Measurements from ENCODE around the gene DIS3L. TPM values are rescaled to one million over a fixed set of nuclear protein-coding genes. Genes with fewer than 3 reads are reported as not detected.

The DIS3L gene
- total RNA-seq, 4 donors from 2014 or later, result 12.5 to 34.0 (median 20.6) TPM

GRCh38 chr15:66292571-66293418 is 573 bp upstream of the DIS3L start:
- peak overlapping the region; percentile 82 to 93 (median 90) for H3K27ac ChIP-seq
- no peaks in the 10 kb centered on the region for H3K9me3 ChIP-seq
- TF ChIP-seq POLR2A (IDR thresholded peaks at IDR 0.05), result no peak
- TF ChIP-seq, protein P1, sequence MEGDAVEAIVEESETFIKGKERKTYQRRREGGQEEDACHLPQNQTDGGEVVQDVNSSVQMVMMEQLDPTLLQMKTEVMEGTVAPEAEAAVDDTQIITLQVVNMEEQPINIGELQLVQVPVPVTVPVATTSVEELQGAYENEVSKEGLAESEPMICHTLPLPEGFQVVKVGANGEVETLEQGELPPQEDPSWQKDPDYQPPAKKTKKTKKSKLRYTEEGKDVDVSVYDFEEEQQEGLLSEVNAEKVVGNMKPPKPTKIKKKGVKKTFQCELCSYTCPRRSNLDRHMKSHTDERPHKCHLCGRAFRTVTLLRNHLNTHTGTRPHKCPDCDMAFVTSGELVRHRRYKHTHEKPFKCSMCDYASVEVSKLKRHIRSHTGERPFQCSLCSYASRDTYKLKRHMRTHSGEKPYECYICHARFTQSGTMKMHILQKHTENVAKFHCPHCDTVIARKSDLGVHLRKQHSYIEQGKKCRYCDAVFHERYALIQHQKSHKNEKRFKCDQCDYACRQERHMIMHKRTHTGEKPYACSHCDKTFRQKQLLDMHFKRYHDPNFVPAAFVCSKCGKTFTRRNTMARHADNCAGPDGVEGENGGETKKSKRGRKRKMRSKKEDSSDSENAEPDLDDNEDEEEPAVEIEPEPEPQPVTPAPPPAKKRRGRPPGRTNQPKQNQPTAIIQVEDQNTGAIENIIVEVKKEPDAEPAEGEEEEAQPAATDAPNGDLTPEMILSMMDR (IDR thresholded peaks at IDR 0.05), result no peak
- 12 to 13% methylated on average over 19 to 20 of the region's 22 CpGs for WGBS, 2 donors
- intact Hi-C loops (cut with DNase I), result no loop called here
- no peaks in the 10 kb centered on the region for H3K27me3 ChIP-seq
- peak overlapping the region; percentile 54 to 86 (median 72) for H3K4me3 ChIP-seq
- H3K4me1 ChIP-seq, result peaks cover 18 to 72% (median 23%) of the 10 kb centered on the region in 3 donors
- peaks cover 0 to 2% (median 0%) of the 10 kb centered on the region in 3 donors for H3K36me3 ChIP-seq
- DNase-seq, result no peak

GRCh38 chr15:66294157-66294931 is 976 bp downstream of the DIS3L start:
- Histone ChIP-seq H3K27ac (peak overlapping the region; percentile 82 to 93 (median 90)), H3K27me3 (no peaks in the 10 kb centered on the region), H3K4me1 (peaks cover 17 to 56% (median 18%) of the 10 kb centered on the region in 3 donors), H3K36me3 (peaks cover 0 to 6% (median 5%) of the 10 kb centered on the region in 3 donors), H3K4me3 (peak overlapping the region; percentile 54 to 86 (median 72)), H3K9me3 (no peaks in the 10 kb centered on the region)
- TF ChIP-seq, protein P1 (IDR thresholded peaks at IDR 0.05), result no peak
- no peak for TF ChIP-seq POLR2A (IDR thresholded peaks at IDR 0.05)
- WGBS, 2 donors, result 3 to 6% methylated on average over 11 to 15 of the region's 16 CpGs
- intact Hi-C loops (cut with DNase I), result no loop called here
- DNase-seq, result peak; percentile 2

- TF ChIP-seq POLR2A (IDR thresholded peaks at IDR 0.05), result no peak
- TF ChIP-seq, protein P1 (IDR thresholded peaks at IDR 0.05), result no peak
- H3K27ac ChIP-seq, result peak overlapping the region in 3 of 4 donors; percentile 82 to 93 (median 93)
These were observed 1.5 kb downstream of the DIS3L start for GRCh38 chr15:66294932-66295235.

DNA sequence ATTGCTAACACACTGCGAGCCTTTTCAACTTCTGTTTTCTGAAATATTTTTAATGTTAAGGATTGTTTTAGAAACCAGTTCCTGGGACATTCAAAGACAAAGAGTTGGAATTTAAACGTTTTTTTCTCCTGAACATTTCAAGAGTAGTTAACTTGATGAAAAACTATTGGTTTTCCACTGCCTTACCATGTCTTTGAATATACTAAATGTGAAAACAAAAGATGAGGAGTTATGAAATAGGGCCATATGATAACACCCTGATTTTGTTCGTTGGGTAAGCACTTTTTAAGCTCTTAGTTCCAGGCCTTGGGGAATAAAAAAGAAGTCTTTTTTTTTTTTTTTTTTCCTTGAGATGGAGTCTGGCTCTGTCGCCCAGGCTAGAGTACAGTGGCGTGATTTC is 2.8 kb downstream of the DIS3L start:
- no peak for TF ChIP-seq POLR2A (IDR thresholded peaks at IDR 0.05)
- TF ChIP-seq, protein P1 (IDR thresholded peaks at IDR 0.05), result no peak
- intact Hi-C loops (cut with DNase I), result no loop called here
- Histone ChIP-seq H3K27ac (no peak overlapping the region), H3K4me1 (peaks cover 17 to 39% (median 18%) of the 10 kb centered on the region in 3 donors), H3K36me3 (peaks cover 0 to 12% (median 6%) of the 10 kb centered on the region in 3 donors), H3K9me3 (no peaks in the 10 kb centered on the region), H3K4me3 (no peak overlapping the region), H3K27me3 (no peaks in the 10 kb centered on the region)
- no peak for DNase-seq
- 74 to 79% methylated on average over 5 of the region's 5 CpGs for WGBS, 2 donors

More at GRCh38 chr15:66294932-66295235, 1.5 kb downstream of the DIS3L start:
- H3K9me3 ChIP-seq, result no peaks in the 10 kb centered on the region
- peaks cover 17 to 51% (median 18%) of the 10 kb centered on the region in 3 donors for H3K4me1 ChIP-seq
- H3K27me3 ChIP-seq, result no peaks in the 10 kb centered on the region
- no peak for DNase-seq
- peak overlapping the region in 3 of 4 donors; percentile 54 to 86 (median 71) for H3K4me3 ChIP-seq
- WGBS, 2 donors, result 31 to 44% methylated on average over 3 of the region's 3 CpGs
- intact Hi-C loops (cut with DNase I), result no loop called here
- H3K36me3 ChIP-seq, result peaks cover 0 to 6% (median 5%) of the 10 kb centered on the region in 3 donors

Data from esophagus squamous epithelium (tissue), 5 donors.